GM19452 (cell line): ENCODE results near the gene SLC7A6.

Experiments
- ATAC-seq: cut with Tn5 transposase; IDR thresholded peaks from one replicate; pipeline ENCODE4 v1.9.1; 2021; ENCODE audit not compliant: unreplicated experiment

The SLC7A6 gene

GRCh38 chr16:68298907-68299561 lies 34.7 kb downstream of the SLC7A6 start:
- no peak for ATAC-seq

GRCh38 chr16:68299571-68300453 lies 35.5 kb downstream of the SLC7A6 start:
- ATAC-seq: no peak

- ATAC-seq: no peak
These were observed 36.6 kb downstream of the SLC7A6 start for GRCh38 chr16:68300734-68301459.

GRCh38 chr16:68306633-68307032 lies 42.3 kb downstream of the SLC7A6 start:
- no peak for ATAC-seq

- ATAC-seq: no peak
These were observed 45.5 kb downstream of the SLC7A6 start for GRCh38 chr16:68309799-68310198.

GRCh38 chr16:68310437-68310773 lies 46.1 kb downstream of the SLC7A6 start:
- peak; percentile 29 for ATAC-seq

- ATAC-seq: peak; percentile 96
These were observed 46.6 kb downstream of the SLC7A6 start, which contains the start of the genes PRMT7 and SLC7A6OS for GRCh38 chr16:68310774-68311511. TSS of gene PRMT7 (plus strand) at chr16:68311019. CDS start at chr16:68315980, 4,961 bp downstream. TSS of gene SLC7A6OS (minus strand) at chr16:68310946. CDS start at chr16:68310926, 20 bp downstream.

- no peak for ATAC-seq
These were observed 48.8 kb downstream of the SLC7A6 start for GRCh38 chr16:68313116-68313515.

GRCh38 chr16:68319185-68319908 lies 55.0 kb downstream of the SLC7A6 start:
- ATAC-seq: peak; percentile 64

- no peak for ATAC-seq
These were observed 60.0 kb downstream of the SLC7A6 start for GRCh38 chr16:68324336-68324735.

- no peak for ATAC-seq
These were observed 60.5 kb downstream of the SLC7A6 start for GRCh38 chr16:68324780-68325357.

GRCh38 chr16:68328151-68328859 lies 64.0 kb downstream of the SLC7A6 start:
- ATAC-seq: peak; percentile 75

- no peak for ATAC-seq
These were observed 64.6 kb downstream of the SLC7A6 start for GRCh38 chr16:68328860-68329390.

- no peak for ATAC-seq
These were observed 67.6 kb downstream of the SLC7A6 start for GRCh38 chr16:68331879-68332410.

- no peak for ATAC-seq
These were observed 68.2 kb downstream of the SLC7A6 start for GRCh38 chr16:68332411-68333121.

GRCh38 chr16:68335175-68335574 lies 70.8 kb downstream of the SLC7A6 start:
- ATAC-seq: no peak

- ATAC-seq: no peak
These were observed 74.2 kb downstream of the SLC7A6 start for GRCh38 chr16:68338326-68339119.
